ENCODE data around the gene PNMA1. TPM values are rescaled to one million over a fixed set of nuclear protein-coding genes. Genes with fewer than 3 reads are reported as not detected.

Gene PNMA1
- total and polyA plus RNA-seq, 2 of the 13 experiments (the other 11 are each of a cell fraction or from before 2014, with no cell fraction given) = 7.0 to 8.3 TPM

- peak; percentile 57 for TF ChIP-seq ZNF710 (CRISPR knock-in tag; IDR thresholded peaks at IDR 0.05; ENCODE audit: borderline replicate concordance)
- TF ChIP-seq ZNF513 (CRISPR knock-in tag; conservative IDR thresholded peaks at IDR 0.05) = no peak
- no peak for TF ChIP-seq CENPT (CRISPR knock-in tag; IDR thresholded peaks at IDR 0.05; ENCODE audit: low read depth)
- TF ChIP-seq KDM6A (CRISPR knock-in tag; IDR thresholded peaks at IDR 0.05; ENCODE audit: low read depth) = no peak
- TF ChIP-seq RBAK (CRISPR knock-in tag; IDR thresholded peaks at IDR 0.05) = no peak
- TF ChIP-seq ZNF557 (CRISPR knock-in tag; IDR thresholded peaks at IDR 0.05) = 0 out of 2 replicates have a peak, but pooled peaks have one; percentile 51
- TF ChIP-seq MAF1 (CRISPR knock-in tag; IDR thresholded peaks at IDR 0.05; ENCODE audit: borderline replicate concordance) = no peak
- no peak for TF ChIP-seq SYNCRIP (IDR thresholded peaks at IDR 0.05; ENCODE audit: insufficient read depth, low read depth, low read length)
- 0 out of 2 replicates have a peak, but pooled peaks have one; percentile 15 for TF ChIP-seq NCOA2 (CRISPR knock-in tag; IDR thresholded peaks at IDR 0.05)
- TF ChIP-seq ZKSCAN1 (IDR thresholded peaks at IDR 0.05; ENCODE audit: low read length) = no peak
- no peak; the same call in 1 of the 2 replicates for TF ChIP-seq TFDP1 (CRISPR knock-in tag; IDR thresholded peaks at IDR 0.05; ENCODE audit: borderline replicate concordance)
- no peak for TF ChIP-seq BORCS8-MEF2B (CRISPR knock-in tag; IDR thresholded peaks at IDR 0.05)
- TF ChIP-seq FLYWCH1 (CRISPR knock-in tag; IDR thresholded peaks at IDR 0.05) = no peak
- no peak for TF ChIP-seq ZNF510 (CRISPR knock-in tag; IDR thresholded peaks at IDR 0.05; ENCODE audit: low read depth)
- TF ChIP-seq AFF4 (CRISPR knock-in tag; IDR thresholded peaks at IDR 0.05) = peak; percentile 58; the same call in 1 of the 2 replicates
- TF ChIP-seq ZSCAN22 (CRISPR knock-in tag; IDR thresholded peaks at IDR 0.05) = no peak
- no peak for TF ChIP-seq PAWR (CRISPR knock-in tag; IDR thresholded peaks at IDR 0.05; ENCODE audit: borderline replicate concordance)
- TF ChIP-seq PRPF4 (IDR thresholded peaks at IDR 0.05; ENCODE audit: low read depth, low read length, poor library complexity, severe bottlenecking) = no peak
- 0 out of 2 replicates have a peak, but pooled peaks have one; percentile 31 for TF ChIP-seq ZC3H13 (CRISPR knock-in tag; IDR thresholded peaks at IDR 0.05)
- no peak for TF ChIP-seq ZFAT (CRISPR knock-in tag; conservative IDR thresholded peaks at IDR 0.05)
Observed at GRCh38 chr14:73758392-73759182, 44.4 kb upstream of the PNMA1 start (continued).

Data from HepG2 (cell line).